Breast epithelium (tissue), 3 donors: ENCODE data around the gene AKT3.

Experiments
- POLR2A ChIP-seq: fragments of 450-650 bp; IDR thresholded peaks from one replicate; pipeline ENCODE4 v1.6.1; 2016; ENCODE audit warnings: antibody characterized with exemption, mild to moderate bottlenecking, moderate library complexity
- POLR2AphosphoS5 ChIP-seq, 3 donors: sonication (generic); formaldehyde crosslinking; IDR thresholded peaks; one replicate each; pipeline ENCODE4 v1.6.1; 2017; ENCODE audit warnings: antibody characterized with exemption in 3 of 3

GRCh38 chr1:243667591-243667990 lies 182.5 kb downstream of the AKT3 start:
- TF ChIP-seq POLR2AphosphoS5 (IDR thresholded peaks at IDR 0.05): no peak
- TF ChIP-seq POLR2A: no peak
